Liver (tissue), 9 donors: ENCODE measurements around the gene SGMS1. TPM values are rescaled to one million over a fixed set of nuclear protein-coding genes. Genes with fewer than 3 reads are reported as not detected.

ENCODE experiments used
- DNase-seq: peaks from one replicate; pipeline ENCODE4 v3.0.0-alpha.2; 2017; ENCODE audit warnings: low spot score
- H3K27ac ChIP-seq, 2 donors: one replicate each; pipeline ENCODE4 v1.7.0; 2013; ENCODE audit warnings: inconsistent platforms in 2 of 2, low read length in 2 of 2, control low read depth in 1 of 2, low read depth in 1 of 2, mild to moderate bottlenecking in 1 of 2
- H3K27me3 ChIP-seq, 4 donors: one replicate each; pipeline versions ENCODE4 v1.6.1 to v1.7.0; 2013; ENCODE audit warnings: low read length in 3 of 4, inconsistent platforms in 1 of 4, mild to moderate bottlenecking in 1 of 4, moderate library complexity in 1 of 4; ENCODE audit not compliant: control insufficient read depth in 4 of 4, insufficient read depth in 4 of 4
- H3K36me3 ChIP-seq, 4 donors: one replicate each; pipeline versions ENCODE4 v1.6.1 to v1.7.0; 2013; ENCODE audit warnings: low read length in 3 of 4, mild to moderate bottlenecking in 3 of 4, low read depth in 1 of 4, moderate library complexity in 1 of 4; ENCODE audit not compliant: control insufficient read depth in 4 of 4, insufficient read depth in 3 of 4
- H3K4me1 ChIP-seq, 4 donors: one replicate each; pipeline versions ENCODE4 v1.6.1 to v1.7.0; 2013; ENCODE audit warnings: low read length in 3 of 4, mild to moderate bottlenecking in 3 of 4, moderate library complexity in 1 of 4; ENCODE audit not compliant: control insufficient read depth in 4 of 4, insufficient read depth in 4 of 4
- H3K4me3 ChIP-seq, 3 donors: one replicate each; pipeline versions ENCODE4 v1.6.1 to v1.7.0; 2013; ENCODE audit warnings: low read length in 3 of 3, control low read depth in 1 of 3, low read depth in 1 of 3, mild to moderate bottlenecking in 1 of 3
- H3K9ac ChIP-seq, 2 donors: one replicate each; pipeline ENCODE4 v1.7.0; 2013; ENCODE audit warnings: low read length in 2 of 2, mild to moderate bottlenecking in 2 of 2, moderate library complexity in 2 of 2, control low read depth in 1 of 2, low read depth in 1 of 2
- H3K9me3 ChIP-seq, 4 donors: one replicate each; pipeline versions ENCODE4 v1.6.1 to v1.7.0; 2013; ENCODE audit warnings: low read length in 3 of 4; ENCODE audit not compliant: control insufficient read depth in 4 of 4
- ATF3 ChIP-seq: IDR thresholded peaks from 2 replicates; pipeline ENCODE4 v1.6.1; 2016; ENCODE audit warnings: antibody characterized with exemption
- CTCF ChIP-seq: fragments of 150-350 bp; IDR thresholded peaks from 2 replicates; pipeline ENCODE4 v1.5.1; 2017; ENCODE audit warnings: improper control_type of control experiment, low read depth, low read length; ENCODE audit not compliant: missing input control
- EGR1 ChIP-seq, 2 donors: IDR thresholded peaks; 2 replicates each; pipeline ENCODE4 v1.6.1; 2016 to 2018; ENCODE audit warnings: antibody characterized with exemption in 2 of 2, low read depth in 2 of 2
- FOXA1 ChIP-seq: IDR thresholded peaks from 2 replicates; pipeline ENCODE4 v1.6.1; 2016; ENCODE audit warnings: antibody characterized with exemption
- FOXA2 ChIP-seq: IDR thresholded peaks from 2 replicates; pipeline ENCODE4 v1.6.1; 2016; ENCODE audit warnings: antibody characterized with exemption
- GABPA ChIP-seq, 2 donors: IDR thresholded peaks in 1 of 2; conservative IDR thresholded peaks in 1 of 2; 2 replicates each; pipeline ENCODE4 v1.6.1; 2016; ENCODE audit warnings: antibody characterized with exemption in 2 of 2, mild to moderate bottlenecking in 1 of 2, moderate library complexity in 1 of 2
- HNF4A ChIP-seq, 2 donors: conservative IDR thresholded peaks; 2 replicates each; pipeline ENCODE4 v1.6.1; 2016; ENCODE audit warnings: antibody characterized with exemption in 2 of 2, mild to moderate bottlenecking in 2 of 2
- HNF4G ChIP-seq: IDR thresholded peaks from 2 replicates; pipeline ENCODE4 v1.6.1; 2016; ENCODE audit warnings: antibody characterized with exemption
- JUND ChIP-seq, 2 donors: IDR thresholded peaks; 2 replicates each; pipeline ENCODE4 v1.6.1; 2016; ENCODE audit warnings: antibody characterized with exemption in 2 of 2
- MAX ChIP-seq: IDR thresholded peaks from 2 replicates; pipeline ENCODE4 v1.6.1; 2016; ENCODE audit warnings: antibody characterized with exemption
- RAD21 ChIP-seq, 2 donors: IDR thresholded peaks; 2 replicates each; pipeline ENCODE4 v1.6.1; 2016; ENCODE audit warnings: antibody characterized with exemption in 2 of 2, mild to moderate bottlenecking in 2 of 2
- REST ChIP-seq: IDR thresholded peaks from 2 replicates; pipeline ENCODE4 v1.6.1; 2016; ENCODE audit warnings: antibody characterized with exemption, mild to moderate bottlenecking
- RXRA ChIP-seq, 2 donors: IDR thresholded peaks; 2 replicates each; pipeline ENCODE4 v1.6.1; 2017 to 2018; ENCODE audit warnings: antibody characterized with exemption in 2 of 2, mild to moderate bottlenecking in 1 of 2
- SP1 ChIP-seq: IDR thresholded peaks from 2 replicates; pipeline ENCODE4 v1.6.1; 2018; ENCODE audit warnings: antibody characterized with exemption, mild to moderate bottlenecking
- TAF1 ChIP-seq: conservative IDR thresholded peaks from 2 replicates; pipeline ENCODE4 v1.6.1; 2016; ENCODE audit warnings: antibody characterized with exemption, mild to moderate bottlenecking
- YY1 ChIP-seq: IDR thresholded peaks from 2 replicates; pipeline ENCODE4 v1.6.1; 2016; ENCODE audit warnings: antibody characterized with exemption, mild to moderate bottlenecking
- WGBS: extraction: QIAGEN DNeasy Blood & Tissue Kit; methylation state at CpG from one replicate; pipeline ENCODE4 v1.1.7; 2013; 5-methylcytosine and 5-hydroxymethylcytosine counted together
- polyA plus RNA-seq, 2 donors: library from polyadenylated mRNA; stranded (reverse) in 1 of 2; unstranded in 1 of 2; fragments of 200-250 nt in 1 of 2; fragments of >200 nt in 1 of 2; fragmentation: Nextera tagmentation in 1 of 2; extraction: Ambion mirVana in 1 of 2; gene quantifications; one replicate each; pipeline versions ENCODE4 v1.2.1 to v1.2.3, GENCODE V29; 2013 to 2015
- total RNA-seq, 2 donors: library from RNA; depleted of rRNA; stranded (reverse); fragments of >200 nt; gene quantifications; one replicate each; pipeline ENCODE4 v1.2.3, GENCODE V29; 2014
- donor health status: healthy.
- donor health status: healthy.
- donor health status: healthy.
- donor health status: healthy.
- donor health status: healthy.

Gene SGMS1
- total and polyA plus RNA-seq, 4 donors = 6.8 to 98.2 (median 21.1) TPM

- Histone ChIP-seq H3K36me3 (no peaks in the 10 kb centered on the region), H3K27ac (no peak overlapping the region), H3K27me3 (no peaks in the 10 kb centered on the region), H3K4me1 (peaks cover 0 to 44% (median 23%) of the 10 kb centered on the region in 4 donors), H3K9me3 (no peaks in the 10 kb centered on the region), H3K9ac (no peak overlapping the region), H3K4me3 (no peak overlapping the region)
- DNase-seq = no peak
- WGBS = 62% methylated on average over 7 of the region's 7 CpGs
- TF ChIP-seq GABPA (IDR thresholded peaks at IDR 0.05 in 1 of 2, conservative IDR thresholded peaks at IDR 0.05 in 1 of 2) = no peak
- no peak for TF ChIP-seq MAX
- no peak for TF ChIP-seq JUND (IDR thresholded peaks at IDR 0.05)
Measured at GRCh38 chr10:50620899-50621298, 2.9 kb downstream of the SGMS1 start.

- peaks cover 0 to 43% (median 25%) of the 10 kb centered on the region in 4 donors for H3K4me1 ChIP-seq
- WGBS = 94% methylated on average over 2 of the region's 2 CpGs
- H3K9ac ChIP-seq = no peak overlapping the region
- no peaks in the 10 kb centered on the region for H3K27me3 ChIP-seq
- H3K9me3 ChIP-seq = no peaks in the 10 kb centered on the region
- H3K36me3 ChIP-seq = no peaks in the 10 kb centered on the region
- H3K27ac ChIP-seq = no peak overlapping the region
- DNase-seq = no peak
- no peak for TF ChIP-seq FOXA2
- no peak for TF ChIP-seq REST
- TF ChIP-seq RAD21 (IDR thresholded peaks at IDR 0.05) = no peak
- no peak for TF ChIP-seq RXRA (IDR thresholded peaks at IDR 0.05)
- TF ChIP-seq HNF4A (conservative IDR thresholded peaks at IDR 0.05) = no peak
- no peak for TF ChIP-seq FOXA1
- no peak for TF ChIP-seq EGR1 (IDR thresholded peaks at IDR 0.05; ENCODE audit: low read depth in 2 of 2)
- no peak for TF ChIP-seq MAX
- no peak for TF ChIP-seq JUND (IDR thresholded peaks at IDR 0.05)
- no peak for TF ChIP-seq ATF3
- no peak for TF ChIP-seq HNF4G
- no peak for TF ChIP-seq GABPA (IDR thresholded peaks at IDR 0.05 in 1 of 2, conservative IDR thresholded peaks at IDR 0.05 in 1 of 2)
- no peak for TF ChIP-seq CTCF
- no peak for TF ChIP-seq TAF1
- no peak for TF ChIP-seq YY1
- TF ChIP-seq SP1 = no peak
- no peak overlapping the region for H3K4me3 ChIP-seq
Measured at GRCh38 chr10:50619882-50620281, 3.9 kb downstream of the SGMS1 start.
